Measurements from ENCODE around the gene SLC25A34. TPM values are rescaled to one million over a fixed set of nuclear protein-coding genes. Genes with fewer than 3 reads are reported as not detected.

The SLC25A34 gene
- total RNA-seq, 1 experiment from 2014 or later, result 0.59 TPM

DNA sequence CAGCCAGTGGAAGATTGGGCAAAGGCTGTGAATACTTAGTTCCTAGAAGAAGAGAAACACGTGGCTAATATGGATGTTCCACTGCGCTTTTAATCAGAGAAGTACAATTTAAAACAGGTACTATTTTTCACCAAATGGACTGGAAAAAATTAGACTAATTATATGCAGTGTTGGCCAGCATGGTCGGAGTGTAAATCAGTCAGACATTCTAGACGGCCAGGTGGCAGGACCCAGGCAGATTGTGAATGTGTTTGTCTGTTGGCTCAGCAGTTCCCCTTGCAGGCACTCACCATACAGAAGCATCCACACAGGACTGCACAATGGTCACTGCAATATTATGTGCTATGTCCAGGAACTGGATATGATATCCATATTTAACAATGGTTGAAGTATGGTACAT, 23.9 kb upstream of the SLC25A34 start:
- intact Hi-C loops (cut with micrococcal nuclease), result no loop called here
- ATAC-seq, result no peak
- TF ChIP-seq FOSL1 (IDR thresholded peaks at IDR 0.05; ENCODE audit: low read depth) (no peak), RAD21 (IDR thresholded peaks at IDR 0.05; ENCODE audit: low read depth) (no peak), TCF7L2 (IDR thresholded peaks at IDR 0.05; ENCODE audit: borderline replicate concordance, extremely low read depth, insufficient read depth, insufficient read length) (no peak), ZNF274 (IDR thresholded peaks at IDR 0.05; ENCODE audit: low read depth, low read length) (no peak), EZH2phosphoT487 (IDR thresholded peaks at IDR 0.05; ENCODE audit: borderline replicate concordance) (no peak), EZH2 (IDR thresholded peaks at IDR 0.05) (no peak), POLR2AphosphoS5 (IDR thresholded peaks at IDR 0.05; ENCODE audit: low read depth, low read length) (no peak)
- TF ChIP-seq, protein P1, sequence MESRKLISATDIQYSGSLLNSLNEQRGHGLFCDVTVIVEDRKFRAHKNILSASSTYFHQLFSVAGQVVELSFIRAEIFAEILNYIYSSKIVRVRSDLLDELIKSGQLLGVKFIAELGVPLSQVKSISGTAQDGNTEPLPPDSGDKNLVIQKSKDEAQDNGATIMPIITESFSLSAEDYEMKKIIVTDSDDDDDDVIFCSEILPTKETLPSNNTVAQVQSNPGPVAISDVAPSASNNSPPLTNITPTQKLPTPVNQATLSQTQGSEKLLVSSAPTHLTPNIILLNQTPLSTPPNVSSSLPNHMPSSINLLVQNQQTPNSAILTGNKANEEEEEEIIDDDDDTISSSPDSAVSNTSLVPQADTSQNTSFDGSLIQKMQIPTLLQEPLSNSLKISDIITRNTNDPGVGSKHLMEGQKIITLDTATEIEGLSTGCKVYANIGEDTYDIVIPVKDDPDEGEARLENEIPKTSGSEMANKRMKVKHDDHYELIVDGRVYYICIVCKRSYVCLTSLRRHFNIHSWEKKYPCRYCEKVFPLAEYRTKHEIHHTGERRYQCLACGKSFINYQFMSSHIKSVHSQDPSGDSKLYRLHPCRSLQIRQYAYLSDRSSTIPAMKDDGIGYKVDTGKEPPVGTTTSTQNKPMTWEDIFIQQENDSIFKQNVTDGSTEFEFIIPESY (IDR thresholded peaks at IDR 0.05; ENCODE audit: extremely low read depth, insufficient replicate concordance, low read length), result no peak
- H3K4me2 ChIP-seq (ENCODE audit: low read length), result no peak overlapping the region
- BruUV-seq (replicated peaks), result no TSS peak
- no peak overlapping the region for H3K27ac ChIP-seq (ENCODE audit: low read depth, low read length)
- no peak for DNase-seq (ENCODE audit: low read depth, low spot score)
- H3K4me3 ChIP-seq (replicated peaks in 1 of 2; ENCODE audit: low read depth in 1 of 2, low read length in 2 of 2), result no peak overlapping the region
- POLR2A ChIA-PET, result no interaction called here
- H3K27me3 ChIP-seq (ENCODE audit: insufficient read depth, low read length), result no peaks in the 10 kb centered on the region
- no peak overlapping the region for H2AFZ ChIP-seq (ENCODE audit: low read depth, low read length, poor library complexity, severe bottlenecking)
- CTCF ChIA-PET, result no interaction called here
- H3K4me1 ChIP-seq (ENCODE audit: control insufficient read depth in 1 of 2, insufficient read depth in 2 of 2, low read length in 2 of 2), result no peaks in the 10 kb centered on the region
- H4K20me1 ChIP-seq (ENCODE audit: insufficient read depth), result no peaks in the 10 kb centered on the region
- no peaks in the 10 kb centered on the region for H3K9me2 ChIP-seq (ENCODE audit: insufficient read depth)
- RAD21 ChIA-PET (ENCODE audit: low non-redundant PET in 1 of 2, low total read pairs in 2 of 2, uncharacterized antibody in 2 of 2, unreplicated experiment in 2 of 2), result no interaction called here
- no peak overlapping the region for H3K9ac ChIP-seq (ENCODE audit: low read length)
- no peaks in the 10 kb centered on the region for H3K9me3 ChIP-seq (ENCODE audit: control insufficient read depth in 1 of 2, insufficient read depth in 1 of 2, low read depth in 1 of 2, low read length in 2 of 2)
- no peaks in the 10 kb centered on the region for H3K36me3 ChIP-seq (ENCODE audit: control insufficient read depth in 1 of 2, insufficient read depth in 2 of 2, low read length in 2 of 2)
- peaks cover 4% of the 10 kb centered on the region; the same call in 1 of the 2 replicates for H3K79me2 ChIP-seq (ENCODE audit: insufficient read depth, low read length)

Data from HCT116 (cell line).